ENCODE data around the gene RNFT2. TPM values are rescaled to one million over a fixed set of nuclear protein-coding genes. Genes with fewer than 3 reads are reported as not detected.

RNFT2 gene
- total and polyA plus RNA-seq, 2 donors from 2014 or later = 4.3 to 6.8 TPM

GRCh38 chr12:116759783-116760621, 21.9 kb downstream of the RNFT2 start:
- Histone ChIP-seq H3K36me3 (ENCODE audit: control insufficient read depth in 2 of 3, insufficient read depth in 3 of 3, low read length in 3 of 3) (no peaks in the 10 kb centered on the region), H3K4me1 (ENCODE audit: control insufficient read depth in 2 of 3, insufficient read depth in 2 of 3, low read depth in 1 of 3, low read length in 3 of 3) (no peaks in the 10 kb centered on the region), H3K4me3 (ENCODE audit: low read length in 3 of 3) (no peak overlapping the region), H3K9ac (ENCODE audit: low read length in 3 of 3) (no peak overlapping the region), H3K27ac (ENCODE audit: low read depth in 2 of 2, low read length in 2 of 2) (no peak overlapping the region), H3K27me3 (ENCODE audit: control insufficient read depth, insufficient read depth, low read length) (no peaks in the 10 kb centered on the region), H3K9me3 (ENCODE audit: control insufficient read depth in 2 of 3, insufficient read depth in 1 of 3, low read length in 3 of 3) (no peaks in the 10 kb centered on the region)
- intact Hi-C loops (cut with DNase I) = no loop called here
- FAIRE-seq = no peak
- no peak for TF ChIP-seq CTCF (IDR thresholded peaks at IDR 0.05; ENCODE audit: borderline replicate concordance, extremely low read depth, insufficient read depth)
- peak in 1 of 5 donors; percentile 48 for DNase-seq

GRCh38 chr12:116760622-116761020, 22.5 kb downstream of the RNFT2 start:
- FAIRE-seq = no peak
- intact Hi-C loops (cut with DNase I) = no loop called here
- Histone ChIP-seq H3K4me3 (ENCODE audit: low read length in 3 of 3) (no peak overlapping the region), H3K27ac (ENCODE audit: low read depth in 2 of 2, low read length in 2 of 2) (no peak overlapping the region), H3K27me3 (ENCODE audit: control insufficient read depth, insufficient read depth, low read length) (no peaks in the 10 kb centered on the region), H3K4me1 (ENCODE audit: control insufficient read depth in 2 of 3, insufficient read depth in 2 of 3, low read depth in 1 of 3, low read length in 3 of 3) (no peaks in the 10 kb centered on the region), H3K9ac (ENCODE audit: low read length in 3 of 3) (no peak overlapping the region), H3K9me3 (ENCODE audit: control insufficient read depth in 2 of 3, insufficient read depth in 1 of 3, low read length in 3 of 3) (no peaks in the 10 kb centered on the region), H3K36me3 (ENCODE audit: control insufficient read depth in 2 of 3, insufficient read depth in 3 of 3, low read length in 3 of 3) (no peaks in the 10 kb centered on the region)
- no peak for TF ChIP-seq CTCF (IDR thresholded peaks at IDR 0.05; ENCODE audit: borderline replicate concordance, extremely low read depth, insufficient read depth)
- DNase-seq = no peak

GRCh38 chr12:116761499-116761898, 23.4 kb downstream of the RNFT2 start:
- H3K9me3 ChIP-seq (ENCODE audit: control insufficient read depth in 2 of 3, insufficient read depth in 1 of 3, low read length in 3 of 3) = no peaks in the 10 kb centered on the region
- intact Hi-C loops (cut with DNase I) = no loop called here
- no peak overlapping the region for H3K9ac ChIP-seq (ENCODE audit: low read length in 3 of 3)
- TF ChIP-seq CTCF (IDR thresholded peaks at IDR 0.05; ENCODE audit: borderline replicate concordance, extremely low read depth, insufficient read depth) = no peak
- H3K4me1 ChIP-seq (ENCODE audit: control insufficient read depth in 2 of 3, insufficient read depth in 2 of 3, low read depth in 1 of 3, low read length in 3 of 3) = no peaks in the 10 kb centered on the region
- H3K36me3 ChIP-seq (ENCODE audit: control insufficient read depth in 2 of 3, insufficient read depth in 3 of 3, low read length in 3 of 3) = no peaks in the 10 kb centered on the region
- FAIRE-seq (no peak), DNase-seq (no peak)
- no peaks in the 10 kb centered on the region for H3K27me3 ChIP-seq (ENCODE audit: control insufficient read depth, insufficient read depth, low read length)
- no peak overlapping the region for H3K4me3 ChIP-seq (ENCODE audit: low read length in 3 of 3)
- no peak overlapping the region for H3K27ac ChIP-seq (ENCODE audit: low read depth in 2 of 2, low read length in 2 of 2)

All from kidney (tissue), 14 donors.